Karpas-422 (cell line): ENCODE data around the gene EPHB6. TPM values are rescaled to one million over a fixed set of nuclear protein-coding genes. Genes with fewer than 3 reads are reported as not detected.

ENCODE experiments used
- DNase-seq: peaks from one replicate; pipeline ENCODE4 v3.0.0-alpha.2; 2015
- H2AFZ ChIP-seq: fragments of 200-600 bp; sonication (generic); 2 replicates; pipeline ENCODE4 v1.6.1; 2014; ENCODE audit warnings: antibody characterized with exemption, low read length, mixed read lengths
- H3K27ac ChIP-seq: fragments of 200-600 bp; sonication (generic); 2 replicates; pipeline ENCODE4 v1.5.1; 2014; ENCODE audit warnings: mild to moderate bottlenecking, low read length, moderate library complexity
- H3K27me3 ChIP-seq: fragments of 200-600 bp; sonication (generic); 2 replicates; pipeline ENCODE4 v1.6.1; 2014; ENCODE audit warnings: low read length, mixed read lengths
- H3K36me3 ChIP-seq: fragments of 200-600 bp; sonication (generic); 2 replicates; pipeline ENCODE4 v1.6.1; 2014; ENCODE audit warnings: low read length, mixed read lengths; ENCODE audit not compliant: insufficient read depth
- H3K4me1 ChIP-seq: fragments of 200-600 bp; sonication (generic); 2 replicates; pipeline ENCODE4 v1.6.1; 2014; ENCODE audit warnings: mild to moderate bottlenecking, low read length, mixed read lengths
- H3K4me2 ChIP-seq: fragments of 200-600 bp; sonication (generic); 2 replicates; pipeline ENCODE4 v1.6.1; 2014; ENCODE audit warnings: low read length, low read depth, mild to moderate bottlenecking; ENCODE audit not compliant: poor library complexity, severe bottlenecking
- H3K4me3 ChIP-seq: fragments of 200-600 bp; sonication (generic); 2 replicates; pipeline ENCODE4 v1.5.1; 2014; ENCODE audit warnings: mild to moderate bottlenecking, antibody characterized with exemption, low read length, mixed read lengths
- H3K79me2 ChIP-seq: fragments of 200-600 bp; sonication (generic); 2 replicates; pipeline ENCODE4 v1.6.1; 2014; ENCODE audit warnings: mild to moderate bottlenecking, low read length, mixed read lengths
- H3K9ac ChIP-seq: fragments of 200-600 bp; sonication (generic); 2 replicates; pipeline ENCODE4 v1.6.0; 2014; ENCODE audit warnings: low read length
- H3K9me2 ChIP-seq: fragments of 200-600 bp; sonication (generic), shearing (Covaris generic); replicated peaks from 2 replicates; pipeline ENCODE4 v1.6.0; 2014; ENCODE audit warnings: mild to moderate bottlenecking, low read length, moderate library complexity; ENCODE audit not compliant: insufficient read depth
- H3K9me3 ChIP-seq: fragments of 300-700, 200-600 bp; sonication (generic); 2 replicates; pipeline ENCODE4 v1.6.1; 2014; ENCODE audit warnings: low read length, mixed read lengths
- H4K20me1 ChIP-seq: fragments of 200-600 bp; sonication (generic); 2 replicates; pipeline ENCODE4 v1.6.1; 2014; ENCODE audit warnings: mild to moderate bottlenecking, antibody characterized with exemption, low read length, low read depth; ENCODE audit not compliant: insufficient read depth
- total RNA-seq: library from RNA; depleted of rRNA; stranded (reverse); fragments of >200 nt; shearing (Covaris generic); gene quantifications from 2 replicates; pipeline ENCODE4 v1.2.3, GENCODE V29; 2014; ENCODE audit warnings: low replicate concordance

The EPHB6 gene
- total RNA-seq, 1 experiment from 2014 or later: not detected

DNA sequence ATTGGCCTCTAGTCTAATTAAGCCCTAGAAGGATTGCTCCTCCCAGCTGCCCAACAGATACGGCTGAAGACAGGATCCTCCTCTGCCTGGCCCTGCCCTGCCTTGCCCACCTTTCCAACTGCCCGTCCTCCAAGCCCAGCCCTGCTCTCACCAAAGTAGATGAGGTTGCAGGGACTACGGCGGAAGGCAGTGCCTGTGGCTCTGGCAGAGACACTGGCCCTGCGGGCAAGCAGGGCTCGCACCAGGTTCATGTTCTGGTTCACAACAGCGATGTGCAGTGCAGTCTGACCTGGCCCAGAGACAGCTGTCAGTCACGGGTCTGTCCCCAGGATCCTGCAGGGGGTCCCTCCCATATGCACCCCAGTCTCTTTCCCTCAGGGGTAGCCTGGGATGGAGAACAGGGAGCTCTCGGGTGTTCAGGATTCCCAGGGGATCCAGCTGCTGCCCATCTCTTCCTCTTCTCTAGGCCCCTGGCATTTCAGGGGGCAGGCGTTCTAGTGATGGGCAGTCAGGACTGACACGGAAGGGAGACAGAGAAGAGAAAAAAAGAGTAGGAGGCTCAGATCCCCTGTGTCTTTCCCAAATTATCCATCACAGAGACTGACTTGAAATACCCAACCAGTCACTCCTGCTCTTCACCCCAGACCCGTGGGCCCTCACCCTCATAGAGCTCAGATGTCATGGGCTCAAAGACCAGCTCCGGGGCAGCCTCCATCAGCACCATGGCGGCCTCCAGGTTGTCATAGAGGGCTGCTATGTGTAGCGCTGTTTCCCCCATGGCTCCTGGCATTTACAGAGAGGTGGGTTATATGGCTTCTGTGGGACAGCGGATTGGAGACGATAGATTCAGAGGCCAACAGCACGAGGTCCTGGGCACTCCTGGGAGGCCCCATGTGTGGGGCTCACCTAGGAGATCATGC lies 22.4 kb downstream of the EPHB6 start:
- Histone ChIP-seq H3K79me2 (no peaks in the 10 kb centered on the region), H3K9me2 (no peaks in the 10 kb centered on the region), H4K20me1 (no peaks in the 10 kb centered on the region), H2AFZ (no peak overlapping the region), H3K9ac (no peak overlapping the region), H3K4me2 (no peak overlapping the region), H3K4me3 (no peak overlapping the region), H3K4me1 (no peaks in the 10 kb centered on the region), H3K27ac (no peak overlapping the region), H3K36me3 (no peaks in the 10 kb centered on the region), H3K27me3 (no peaks in the 10 kb centered on the region), H3K9me3 (no peaks in the 10 kb centered on the region)
- no peak for DNase-seq

DNA sequence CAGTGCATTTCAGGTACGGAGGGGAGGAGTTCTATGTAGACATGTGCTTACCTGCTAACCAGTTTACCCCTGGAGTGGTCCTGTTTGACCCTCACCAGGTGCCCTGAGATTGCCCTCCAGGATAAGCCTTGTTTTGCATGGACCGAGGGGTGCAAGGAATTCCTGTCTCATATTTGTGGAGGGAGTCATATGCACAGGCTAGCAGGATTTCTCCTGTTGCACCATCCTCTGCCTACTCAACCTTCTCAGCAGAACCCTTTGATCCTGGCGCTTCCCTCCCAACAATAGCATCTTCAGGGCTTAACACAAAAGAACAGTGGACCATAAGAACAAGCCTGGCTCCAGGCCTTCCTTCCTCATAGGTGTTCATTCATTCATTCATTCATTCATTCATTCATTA lies 23.4 kb downstream of the EPHB6 start:
- no peaks in the 10 kb centered on the region for H3K36me3 ChIP-seq
- no peaks in the 10 kb centered on the region for H4K20me1 ChIP-seq
- no peak overlapping the region for H2AFZ ChIP-seq
- no peak overlapping the region for H3K27ac ChIP-seq
- H3K9me3 ChIP-seq: no peaks in the 10 kb centered on the region
- H3K4me1 ChIP-seq: no peaks in the 10 kb centered on the region
- H3K9ac ChIP-seq: no peak overlapping the region
- no peak overlapping the region for H3K4me2 ChIP-seq
- H3K9me2 ChIP-seq: no peaks in the 10 kb centered on the region
- DNase-seq: no peak
- H3K27me3 ChIP-seq: no peaks in the 10 kb centered on the region
- H3K79me2 ChIP-seq: no peaks in the 10 kb centered on the region
- H3K4me3 ChIP-seq: no peak overlapping the region

DNA sequence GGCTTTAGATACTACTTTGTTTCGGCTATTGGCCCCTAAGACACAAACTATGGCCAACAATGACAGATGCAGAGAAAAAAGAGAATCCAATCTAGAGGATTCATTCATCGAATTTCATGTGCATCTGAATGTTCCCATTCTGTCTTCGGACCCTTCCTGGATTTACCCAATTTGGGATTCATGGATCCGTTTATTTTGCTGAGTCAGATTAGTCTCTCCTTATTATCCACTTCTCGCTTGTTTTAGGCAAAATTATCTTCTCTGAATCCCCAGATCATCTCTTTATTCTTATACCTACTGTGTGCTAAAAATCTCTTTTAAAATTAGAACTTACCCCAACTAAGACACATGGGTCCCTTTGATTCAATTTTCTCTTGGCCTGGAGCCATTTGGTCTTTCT lies 24.2 kb downstream of the EPHB6 start:
- no peak overlapping the region for H2AFZ ChIP-seq
- no peaks in the 10 kb centered on the region for H3K9me2 ChIP-seq
- no peaks in the 10 kb centered on the region for H4K20me1 ChIP-seq
- no peaks in the 10 kb centered on the region for H3K36me3 ChIP-seq
- no peak overlapping the region for H3K4me3 ChIP-seq
- no peak overlapping the region for H3K4me2 ChIP-seq
- no peak overlapping the region for H3K27ac ChIP-seq
- DNase-seq: no peak
- no peaks in the 10 kb centered on the region for H3K4me1 ChIP-seq
- no peaks in the 10 kb centered on the region for H3K9me3 ChIP-seq
- H3K9ac ChIP-seq: no peak overlapping the region
- H3K27me3 ChIP-seq: no peaks in the 10 kb centered on the region
- H3K79me2 ChIP-seq: no peaks in the 10 kb centered on the region

DNA sequence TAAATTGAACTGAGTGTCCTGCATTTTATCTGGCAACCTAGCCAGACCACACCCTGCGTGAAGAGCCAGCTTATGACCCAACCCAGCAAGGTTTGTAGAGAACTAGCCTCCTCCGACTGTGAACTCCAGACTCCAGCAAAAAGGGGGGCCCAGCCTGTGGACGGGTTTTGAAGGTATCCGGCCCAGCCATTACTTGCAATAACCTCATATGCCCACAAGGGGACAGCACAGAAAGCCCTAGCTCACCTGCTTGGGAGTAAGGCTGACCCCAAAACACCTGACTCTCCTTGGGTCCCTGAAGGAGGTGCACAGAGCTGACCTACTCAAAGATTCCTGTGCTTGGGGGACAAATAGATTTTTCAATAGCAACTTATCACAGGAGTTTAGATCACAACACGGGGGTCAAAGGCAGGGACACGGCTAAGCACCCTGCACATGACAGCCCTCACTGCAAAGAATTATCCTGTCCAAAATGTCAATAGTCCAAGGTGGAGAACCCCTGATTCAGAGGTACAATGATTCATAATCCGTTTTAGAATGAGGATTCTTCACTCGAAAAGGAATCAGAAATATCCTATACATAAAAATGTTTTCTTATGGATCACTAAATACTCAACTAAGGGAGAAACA lies 26.1 kb downstream of the EPHB6 start:
- DNase-seq: peak; percentile 81

DNA sequence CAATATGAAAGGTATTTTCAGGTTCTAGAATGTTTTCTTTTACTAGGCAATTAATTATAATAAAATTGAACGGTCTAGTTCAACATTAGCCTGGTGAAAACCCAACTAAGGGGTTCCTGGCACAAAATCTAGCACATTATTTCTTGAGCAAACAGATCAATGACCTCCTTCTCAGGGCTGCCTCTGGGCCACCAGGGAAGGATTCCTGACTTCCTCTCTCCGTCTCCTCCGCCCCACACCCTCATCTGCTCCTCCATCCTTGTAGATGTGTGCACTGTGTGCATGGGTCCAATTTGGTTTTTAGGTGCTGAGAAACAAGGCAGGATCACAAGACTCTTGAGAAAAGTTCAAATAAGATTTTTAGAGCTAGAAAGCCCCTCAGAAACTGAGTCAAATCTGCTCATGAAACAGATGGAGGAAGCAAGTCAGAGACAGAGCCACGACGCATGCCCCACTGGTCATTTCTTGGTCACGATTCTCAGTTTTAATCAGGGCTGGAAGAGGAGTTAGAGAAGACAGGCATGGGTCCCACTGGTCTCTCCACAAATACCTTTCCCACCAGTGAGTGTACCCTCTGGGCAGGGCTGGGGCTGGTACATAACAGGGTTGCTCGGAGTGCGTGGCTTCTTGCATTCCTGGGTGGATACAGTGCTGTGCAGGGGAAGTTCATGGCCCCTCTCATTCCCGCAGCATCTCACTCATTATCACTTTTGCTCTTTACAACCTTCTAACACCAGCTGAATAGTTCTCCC lies 26.9 kb downstream of the EPHB6 start:
- no peak overlapping the region for H3K4me3 ChIP-seq
- no peak for DNase-seq
- H3K9me3 ChIP-seq: no peaks in the 10 kb centered on the region
- no peak overlapping the region for H3K27ac ChIP-seq
- H3K4me2 ChIP-seq: no peak overlapping the region
- no peaks in the 10 kb centered on the region for H4K20me1 ChIP-seq
- no peaks in the 10 kb centered on the region for H3K9me2 ChIP-seq
- no peaks in the 10 kb centered on the region for H3K4me1 ChIP-seq
- H3K36me3 ChIP-seq: no peaks in the 10 kb centered on the region
- no peak overlapping the region for H2AFZ ChIP-seq
- no peaks in the 10 kb centered on the region for H3K79me2 ChIP-seq
- H3K27me3 ChIP-seq: no peaks in the 10 kb centered on the region
- H3K9ac ChIP-seq: no peak overlapping the region

More for the DNA sequence above, 26.1 kb downstream of the EPHB6 start:
- H3K4me2 ChIP-seq: no peak overlapping the region
- H3K27ac ChIP-seq: no peak overlapping the region
- no peaks in the 10 kb centered on the region for H3K79me2 ChIP-seq
- H3K9me3 ChIP-seq: no peaks in the 10 kb centered on the region
- H3K9me2 ChIP-seq: no peaks in the 10 kb centered on the region
- H3K27me3 ChIP-seq: no peaks in the 10 kb centered on the region
- no peaks in the 10 kb centered on the region for H4K20me1 ChIP-seq
- H2AFZ ChIP-seq: no peak overlapping the region
- no peaks in the 10 kb centered on the region for H3K36me3 ChIP-seq
- no peak overlapping the region for H3K4me3 ChIP-seq
- H3K4me1 ChIP-seq: no peaks in the 10 kb centered on the region
- no peak overlapping the region for H3K9ac ChIP-seq

DNA sequence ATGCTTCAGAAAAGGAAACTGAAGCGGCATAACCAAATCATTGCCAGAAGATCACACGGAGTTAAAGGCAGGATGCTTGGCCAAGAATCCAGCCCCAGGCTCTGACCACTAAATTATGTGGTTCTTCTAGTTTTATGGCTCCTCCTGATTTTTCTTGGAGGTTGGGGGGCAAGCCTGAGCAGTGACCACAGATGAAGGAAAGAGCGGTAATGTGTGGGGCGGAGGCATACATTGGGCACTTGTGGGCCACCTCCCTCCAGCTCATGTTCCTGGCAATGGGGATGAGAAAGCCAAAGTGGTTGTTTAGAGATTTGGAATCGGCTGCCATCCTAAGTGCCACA lies 27.4 kb downstream of the EPHB6 start:
- H3K9me2 ChIP-seq: no peaks in the 10 kb centered on the region
- H3K79me2 ChIP-seq: no peaks in the 10 kb centered on the region
- no peak overlapping the region for H3K4me3 ChIP-seq
- H3K4me2 ChIP-seq: no peak overlapping the region
- H3K36me3 ChIP-seq: no peaks in the 10 kb centered on the region
- H3K9ac ChIP-seq: no peak overlapping the region
- no peaks in the 10 kb centered on the region for H3K4me1 ChIP-seq
- H2AFZ ChIP-seq: no peak overlapping the region
- no peak for DNase-seq
- H3K9me3 ChIP-seq: no peaks in the 10 kb centered on the region
- H3K27ac ChIP-seq: no peak overlapping the region
- H3K27me3 ChIP-seq: no peaks in the 10 kb centered on the region
- H4K20me1 ChIP-seq: no peaks in the 10 kb centered on the region

DNA sequence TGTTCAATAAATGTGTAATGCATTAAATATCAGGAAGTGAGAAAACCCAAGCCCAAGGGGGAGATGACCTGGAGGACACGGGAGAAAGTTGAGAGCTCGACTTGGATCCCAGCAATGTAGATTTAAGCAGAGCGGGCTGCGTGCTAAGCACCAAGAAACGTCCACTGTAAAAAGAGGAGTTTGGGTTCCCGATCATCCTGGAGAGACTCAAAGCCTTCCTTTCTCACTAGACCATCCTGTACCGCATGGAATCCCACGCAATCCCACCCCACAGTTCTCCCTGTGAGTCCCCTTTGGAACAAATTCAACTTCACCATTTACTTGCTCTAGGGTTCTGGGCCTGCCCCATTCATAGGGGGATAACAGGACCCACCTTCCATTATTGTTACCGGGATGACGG lies 28.3 kb downstream of the EPHB6 start:
- no peaks in the 10 kb centered on the region for H4K20me1 ChIP-seq
- H3K36me3 ChIP-seq: no peaks in the 10 kb centered on the region
- no peak for DNase-seq
- H3K4me1 ChIP-seq: no peaks in the 10 kb centered on the region
- no peak overlapping the region for H3K4me3 ChIP-seq
- no peak overlapping the region for H3K4me2 ChIP-seq
- H3K9me2 ChIP-seq: no peaks in the 10 kb centered on the region
- H3K27me3 ChIP-seq: no peaks in the 10 kb centered on the region
- no peak overlapping the region for H3K9ac ChIP-seq
- no peak overlapping the region for H3K27ac ChIP-seq
- H2AFZ ChIP-seq: no peak overlapping the region
- no peaks in the 10 kb centered on the region for H3K9me3 ChIP-seq
- H3K79me2 ChIP-seq: no peaks in the 10 kb centered on the region

DNA sequence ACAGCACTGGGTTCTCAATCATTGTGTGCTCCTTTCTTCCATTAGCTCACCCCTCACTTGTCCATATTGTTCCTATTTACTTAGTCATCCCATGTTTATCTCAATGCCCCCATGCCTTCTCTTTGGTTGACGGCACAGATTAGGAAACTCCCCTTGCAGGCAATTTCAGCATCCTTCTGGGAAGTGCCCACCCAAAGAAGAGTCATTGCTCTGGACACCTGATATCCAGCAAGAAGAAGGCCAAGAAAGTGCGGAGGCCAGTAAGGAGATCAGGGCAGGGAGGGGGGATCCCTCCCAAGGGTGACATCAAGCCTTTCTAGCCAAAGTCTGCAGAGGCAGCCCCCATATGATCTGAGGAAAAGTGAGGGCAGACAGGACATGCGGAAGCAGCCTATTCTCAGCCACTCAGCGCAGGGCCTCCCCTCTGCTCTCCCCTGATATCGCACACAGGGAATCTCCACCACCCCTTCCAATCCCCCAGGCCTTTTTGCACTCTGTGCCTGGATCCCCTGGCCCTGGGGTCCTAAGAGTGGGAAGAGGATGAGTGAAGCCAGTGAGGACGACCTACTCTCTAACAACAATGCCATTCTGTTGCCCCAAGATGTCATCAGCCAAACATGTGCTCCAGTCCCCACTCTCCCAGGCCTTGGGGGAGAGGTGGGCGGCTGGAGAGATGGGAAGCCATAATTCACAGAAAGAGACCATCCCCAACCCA lies 28.9 kb downstream of the EPHB6 start:
- H3K9me2 ChIP-seq: no peaks in the 10 kb centered on the region
- H3K4me2 ChIP-seq: no peak overlapping the region
- no peaks in the 10 kb centered on the region for H3K79me2 ChIP-seq
- no peaks in the 10 kb centered on the region for H3K27me3 ChIP-seq
- H3K9ac ChIP-seq: no peak overlapping the region
- H3K4me3 ChIP-seq: no peak overlapping the region
- no peak for DNase-seq
- no peaks in the 10 kb centered on the region for H3K36me3 ChIP-seq
- no peaks in the 10 kb centered on the region for H3K9me3 ChIP-seq
- H3K4me1 ChIP-seq: no peaks in the 10 kb centered on the region
- H3K27ac ChIP-seq: no peak overlapping the region
- H2AFZ ChIP-seq: no peak overlapping the region
- no peaks in the 10 kb centered on the region for H4K20me1 ChIP-seq
